HG03159 (cell line): ENCODE results near the gene ATRX.
"Not testable (repeated sequence)": the region's sequence is repeated elsewhere in the genome, so short reads cannot be mapped to it uniquely, and the experiment has no call there.

Source experiments
- ATAC-seq: cut with Tn5 transposase; IDR thresholded peaks from one replicate; pipeline ENCODE4 v1.9.1; 2021; ENCODE audit warnings: mild to moderate bottlenecking, moderate library complexity; ENCODE audit not compliant: unreplicated experiment

The ATRX gene

GRCh38 chrX:77622233-77622632, 163.8 kb downstream of the ATRX start:
- no peak for ATAC-seq

GRCh38 chrX:77621453-77621852, 164.6 kb downstream of the ATRX start:
- not testable (repeated sequence) for ATAC-seq

- ATAC-seq, result no peak
Observed at GRCh38 chrX:77617206-77617605, 168.8 kb downstream of the ATRX start.

GRCh38 chrX:77603635-77604336, 182.2 kb downstream of the ATRX start:
- no peak for ATAC-seq

- no peak for ATAC-seq
Observed at GRCh38 chrX:77597511-77597910, 188.5 kb downstream of the ATRX start.

GRCh38 chrX:77597090-77597489, 188.9 kb downstream of the ATRX start:
- ATAC-seq, result no peak

GRCh38 chrX:77595848-77596247, 190.2 kb downstream of the ATRX start:
- ATAC-seq, result no peak

- ATAC-seq, result no peak
Observed at GRCh38 chrX:77572322-77572721, 213.7 kb downstream of the ATRX start.

GRCh38 chrX:77565278-77565677, 220.7 kb downstream of the ATRX start:
- no peak for ATAC-seq

GRCh38 chrX:77564823-77565222, 221.2 kb downstream of the ATRX start:
- ATAC-seq, result no peak

- ATAC-seq, result no peak
Observed at GRCh38 chrX:77561372-77561771, 224.6 kb downstream of the ATRX start.

GRCh38 chrX:77556276-77556675, 229.7 kb downstream of the ATRX start:
- ATAC-seq, result no peak

- ATAC-seq, result no peak
Observed at GRCh38 chrX:77548751-77549150, 237.3 kb downstream of the ATRX start.

GRCh38 chrX:77539778-77540177, 246.2 kb downstream of the ATRX start:
- ATAC-seq, result not testable (repeated sequence)

- not testable (repeated sequence) for ATAC-seq
Observed at GRCh38 chrX:77531261-77531660, 254.8 kb downstream of the ATRX start.

- ATAC-seq, result no peak
Observed at GRCh38 chrX:77528034-77528433, 258.0 kb downstream of the ATRX start.

- ATAC-seq, result no peak
Observed at GRCh38 chrX:77527233-77528001, 258.6 kb downstream of the ATRX start.

- no peak for ATAC-seq
Observed at GRCh38 chrX:77519765-77520164, 266.3 kb downstream of the ATRX start.

GRCh38 chrX:77514177-77514576, 271.8 kb downstream of the ATRX start:
- ATAC-seq, result no peak

- no peak for ATAC-seq
Observed at GRCh38 chrX:77510007-77510406, 276.0 kb downstream of the ATRX start.

- no peak for ATAC-seq
Observed at GRCh38 chrX:77505227-77505626, 280.8 kb downstream of the ATRX start.

GRCh38 chrX:77502951-77503525, 283.0 kb downstream of the ATRX start:
- ATAC-seq, result no peak
